ENCODE data around the gene TNFRSF21.

- TF ChIP-seq, protein P1, sequence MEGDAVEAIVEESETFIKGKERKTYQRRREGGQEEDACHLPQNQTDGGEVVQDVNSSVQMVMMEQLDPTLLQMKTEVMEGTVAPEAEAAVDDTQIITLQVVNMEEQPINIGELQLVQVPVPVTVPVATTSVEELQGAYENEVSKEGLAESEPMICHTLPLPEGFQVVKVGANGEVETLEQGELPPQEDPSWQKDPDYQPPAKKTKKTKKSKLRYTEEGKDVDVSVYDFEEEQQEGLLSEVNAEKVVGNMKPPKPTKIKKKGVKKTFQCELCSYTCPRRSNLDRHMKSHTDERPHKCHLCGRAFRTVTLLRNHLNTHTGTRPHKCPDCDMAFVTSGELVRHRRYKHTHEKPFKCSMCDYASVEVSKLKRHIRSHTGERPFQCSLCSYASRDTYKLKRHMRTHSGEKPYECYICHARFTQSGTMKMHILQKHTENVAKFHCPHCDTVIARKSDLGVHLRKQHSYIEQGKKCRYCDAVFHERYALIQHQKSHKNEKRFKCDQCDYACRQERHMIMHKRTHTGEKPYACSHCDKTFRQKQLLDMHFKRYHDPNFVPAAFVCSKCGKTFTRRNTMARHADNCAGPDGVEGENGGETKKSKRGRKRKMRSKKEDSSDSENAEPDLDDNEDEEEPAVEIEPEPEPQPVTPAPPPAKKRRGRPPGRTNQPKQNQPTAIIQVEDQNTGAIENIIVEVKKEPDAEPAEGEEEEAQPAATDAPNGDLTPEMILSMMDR (IDR thresholded peaks at IDR 0.05) = no peak
- TF ChIP-seq POLR2A (IDR thresholded peaks at IDR 0.05) = no peak
- TF ChIP-seq POLR2AphosphoS5 (IDR thresholded peaks at IDR 0.05) = no peak
Measured at GRCh38 chr6:47321577-47321976, 11.9 kb upstream of the TNFRSF21 start.

All from prostate gland (tissue), 2 donors.